Mesenchymal stem cell (in vitro differentiated cells and primary cell): ENCODE results near the gene ASPG.

ENCODE experiments used
- DNase-seq: peaks from one replicate; pipeline ENCODE4 v3.0.0-alpha.2; 2013
- H2AFZ ChIP-seq: one replicate; pipeline ENCODE4 v1.6.1; 2013; ENCODE audit warnings: low read depth, mild to moderate bottlenecking, control low read depth, inconsistent platforms, low read length, moderate library complexity
- H2AK5ac ChIP-seq: 2 replicates; pipeline ENCODE4 v1.6.1; 2013; ENCODE audit warnings: low read length, moderate library complexity, mild to moderate bottlenecking, inconsistent platforms; ENCODE audit not compliant: severe bottlenecking
- H2BK120ac ChIP-seq: one replicate; pipeline ENCODE4 v1.6.1; 2013; ENCODE audit warnings: low read depth, mild to moderate bottlenecking, inconsistent platforms, low read length, moderate library complexity
- H2BK12ac ChIP-seq, 2 experiments: one replicate each; pipeline ENCODE4 v1.6.1; 2013; ENCODE audit warnings: inconsistent platforms in 2 of 2, low read length in 2 of 2, mild to moderate bottlenecking in 2 of 2, moderate library complexity in 2 of 2, control low read depth in 1 of 2
- H2BK15ac ChIP-seq: one replicate; pipeline ENCODE4 v1.6.1; 2013; ENCODE audit warnings: mild to moderate bottlenecking, low read depth, inconsistent platforms; ENCODE audit not compliant: poor library complexity, severe bottlenecking
- H2BK5ac ChIP-seq: 2 replicates; pipeline ENCODE4 v1.6.1; 2013; ENCODE audit warnings: low read depth, mild to moderate bottlenecking, low read length, control low read depth, inconsistent platforms; ENCODE audit not compliant: poor library complexity, severe bottlenecking
- H3K14ac ChIP-seq, 2 experiments: one replicate each; pipeline ENCODE4 v1.6.1; 2013; ENCODE audit warnings: inconsistent platforms in 2 of 2, low read length in 2 of 2, control low read depth in 1 of 2, mild to moderate bottlenecking in 1 of 2, moderate library complexity in 1 of 2
- H3K18ac ChIP-seq, 2 experiments: one replicate each; pipeline ENCODE4 v1.6.1; 2013; ENCODE audit warnings: inconsistent platforms in 2 of 2, low read length in 2 of 2, control low read depth in 1 of 2, low read depth in 1 of 2, mild to moderate bottlenecking in 1 of 2
- H3K23ac ChIP-seq, 2 experiments: one replicate each; pipeline ENCODE4 v1.6.1; 2013; ENCODE audit warnings: inconsistent platforms in 2 of 2, low read length in 2 of 2, mild to moderate bottlenecking in 2 of 2, moderate library complexity in 2 of 2, control low read depth in 1 of 2
- H3K27ac ChIP-seq: 2 replicates; pipeline ENCODE4 v1.5.1; 2013; ENCODE audit warnings: mild to moderate bottlenecking, moderate library complexity, low read length, control low read depth, inconsistent platforms; ENCODE audit not compliant: poor library complexity, severe bottlenecking
- H3K27me3 ChIP-seq, 2 experiments: 2 replicates each; pipeline versions ENCODE4 v1.6.1 to v1.7.0; 2013; ENCODE audit warnings: low read length in 2 of 2, mild to moderate bottlenecking in 2 of 2, moderate library complexity in 2 of 2, control low read depth in 1 of 2, inconsistent platforms in 1 of 2; ENCODE audit not compliant: control insufficient read depth in 1 of 2, insufficient read depth in 1 of 2
- H3K36me3 ChIP-seq, 2 experiments: 2 replicates each; pipeline versions ENCODE4 v1.6.1 to v1.7.0; 2013; ENCODE audit warnings: low read length in 2 of 2, control low read depth in 1 of 2, inconsistent platforms in 1 of 2, low read depth in 1 of 2, mild to moderate bottlenecking in 1 of 2; ENCODE audit not compliant: insufficient read depth in 2 of 2, control insufficient read depth in 1 of 2
- H3K4ac ChIP-seq, 2 experiments: one replicate each; pipeline ENCODE4 v1.6.1; 2013; ENCODE audit warnings: inconsistent platforms in 2 of 2, low read length in 2 of 2, mild to moderate bottlenecking in 2 of 2, moderate library complexity in 2 of 2, control low read depth in 1 of 2, low read depth in 1 of 2
- H3K4me1 ChIP-seq: 2 replicates; pipeline ENCODE4 v1.6.1; 2013; ENCODE audit warnings: low read depth, low read length, control low read depth; ENCODE audit not compliant: control insufficient read depth, insufficient read depth
- H3K4me2 ChIP-seq: 2 replicates; pipeline ENCODE4 v1.6.1; 2013; ENCODE audit warnings: low read length, mild to moderate bottlenecking, inconsistent platforms; ENCODE audit not compliant: poor library complexity, severe bottlenecking
- H3K4me3 ChIP-seq, 2 experiments: 2 replicates each; pipeline versions ENCODE4 v1.5.1 to v1.7.0; 2013; ENCODE audit warnings: low read length in 2 of 2, mild to moderate bottlenecking in 2 of 2, control low read depth in 1 of 2, low read depth in 1 of 2; ENCODE audit not compliant: insufficient read depth in 1 of 2
- H3K79me1 ChIP-seq: replicated peaks from 2 replicates; pipeline ENCODE4 v1.6.1; 2013; ENCODE audit warnings: mild to moderate bottlenecking, control low read depth, low read length, inconsistent platforms; ENCODE audit not compliant: poor library complexity, severe bottlenecking
- H3K9ac ChIP-seq: 2 replicates; pipeline ENCODE4 v1.7.0; 2013; ENCODE audit warnings: mild to moderate bottlenecking, low read length, moderate library complexity
- H3K9me3 ChIP-seq: 2 replicates; pipeline ENCODE4 v1.7.0; 2013; ENCODE audit warnings: mild to moderate bottlenecking, low read length; ENCODE audit not compliant: control insufficient read depth
- H4K8ac ChIP-seq: one replicate; pipeline ENCODE4 v1.6.1; 2013; ENCODE audit warnings: inconsistent platforms, mild to moderate bottlenecking, low read length, moderate library complexity
- H4K91ac ChIP-seq: one replicate; pipeline ENCODE4 v1.6.1; 2013; ENCODE audit warnings: mild to moderate bottlenecking, low read length, inconsistent platforms
- WGBS: methylation state at CpG from one replicate; pipeline ENCODE4 v1.1.7; 2013; ENCODE audit warnings: mixed read lengths; 5-methylcytosine and 5-hydroxymethylcytosine counted together

Gene ASPG

DNA sequence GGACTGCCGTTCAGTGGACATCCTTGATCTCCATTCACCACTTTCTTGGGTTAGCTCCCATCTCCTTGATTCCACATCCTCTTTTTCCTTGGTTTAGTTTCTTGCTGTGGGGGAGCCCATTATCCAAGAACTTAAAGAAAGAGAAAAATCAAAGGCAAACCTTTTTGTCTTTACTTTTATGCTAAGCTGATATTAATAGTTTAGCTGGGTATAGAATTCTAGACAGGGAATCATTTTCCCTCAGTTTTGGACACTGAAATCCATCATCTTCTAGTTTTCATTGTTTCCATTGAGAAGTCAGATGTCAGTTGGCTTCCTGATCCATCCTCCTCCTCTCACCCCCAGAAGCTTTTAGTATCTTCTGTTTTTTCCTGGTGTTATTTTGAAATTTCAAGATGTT is 44.1 kb downstream of the ASPG start:
- H3K27me3 ChIP-seq = peaks cover 12 to 16% of the 10 kb centered on the region in 2 experiments
- no peak overlapping the region for H3K23ac ChIP-seq
- H2BK120ac ChIP-seq = no peak overlapping the region
- H2BK5ac ChIP-seq = no peak overlapping the region
- peaks cover 24% of the 10 kb centered on the region for H3K9me3 ChIP-seq
- no peak overlapping the region for H3K4ac ChIP-seq
- no peak overlapping the region for H3K27ac ChIP-seq
- H3K36me3 ChIP-seq = no peaks in the 10 kb centered on the region
- no peaks in the 10 kb centered on the region for H3K4me1 ChIP-seq
- H4K91ac ChIP-seq = no peak overlapping the region
- no peak for DNase-seq
- H3K9ac ChIP-seq = no peak overlapping the region
- H3K4me2 ChIP-seq = no peak overlapping the region
- WGBS = 100% methylated on average over 1 of the region's 1 CpG
- H2AK5ac ChIP-seq = no peak overlapping the region
- H2AFZ ChIP-seq = no peak overlapping the region
- H3K18ac ChIP-seq = no peak overlapping the region
- no peaks in the 10 kb centered on the region for H3K79me1 ChIP-seq
- H3K4me3 ChIP-seq = no peak overlapping the region
- H3K14ac ChIP-seq = no peak overlapping the region
- H2BK15ac ChIP-seq = no peak overlapping the region
- H2BK12ac ChIP-seq = no peak overlapping the region
- H4K8ac ChIP-seq = no peak overlapping the region

DNA sequence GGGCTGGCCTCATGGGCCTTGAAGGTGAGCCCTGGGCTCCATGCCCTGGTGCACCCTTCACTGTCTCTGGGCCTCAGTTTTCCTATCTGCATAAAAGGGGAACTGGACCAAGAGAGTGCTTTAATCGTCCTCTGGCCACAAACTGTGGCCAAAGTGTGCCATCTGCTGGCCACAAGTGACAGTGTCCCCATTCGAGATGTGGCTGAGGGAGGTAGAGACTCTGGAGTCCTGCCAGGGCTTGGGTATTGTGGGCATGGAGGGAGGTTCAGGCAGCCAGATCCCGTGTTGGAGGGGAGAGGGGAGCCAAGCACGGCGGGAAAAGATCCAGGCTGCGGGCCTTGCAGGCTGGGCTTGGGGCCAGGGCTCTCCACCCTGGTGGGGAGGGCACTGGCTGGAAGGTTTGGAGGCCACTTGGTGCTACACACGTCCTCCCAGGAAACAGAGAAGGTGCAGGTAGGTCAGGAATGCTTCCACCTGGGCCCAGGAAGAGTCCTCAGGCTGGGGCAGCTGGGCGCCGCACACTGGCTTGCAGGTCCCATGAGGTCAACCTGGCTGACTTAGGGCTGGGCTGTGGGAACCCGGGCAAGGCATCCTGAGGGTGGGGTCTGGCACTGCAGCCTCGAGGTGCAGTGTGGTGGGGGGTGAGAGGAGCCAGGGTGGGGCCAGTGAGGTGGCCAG is 45.6 kb downstream of the ASPG start:
- Histone ChIP-seq H3K27ac (no peak overlapping the region), H3K27me3 (peaks cover 26 to 30% of the 10 kb centered on the region in 2 experiments), H3K23ac (no peak overlapping the region), H2AK5ac (no peak overlapping the region), H2BK12ac (no peak overlapping the region), H2BK120ac (no peak overlapping the region), H3K9me3 (peaks cover 12% of the 10 kb centered on the region), H2BK15ac (no peak overlapping the region), H3K36me3 (peaks cover 0 to 4% of the 10 kb centered on the region in 2 experiments), H3K9ac (no peak overlapping the region), H3K4me3 (no peak overlapping the region), H2AFZ (no peak overlapping the region), H3K4me2 (no peak overlapping the region), H3K4me1 (peaks cover 5% of the 10 kb centered on the region), H4K8ac (no peak overlapping the region), H3K18ac (no peak overlapping the region), H4K91ac (no peak overlapping the region), H3K4ac (no peak overlapping the region), H2BK5ac (no peak overlapping the region), H3K14ac (no peak overlapping the region), H3K79me1 (no peaks in the 10 kb centered on the region)
- peak; percentile 18 for DNase-seq
- WGBS = 31% methylated on average over 11 of the region's 11 CpGs

DNA sequence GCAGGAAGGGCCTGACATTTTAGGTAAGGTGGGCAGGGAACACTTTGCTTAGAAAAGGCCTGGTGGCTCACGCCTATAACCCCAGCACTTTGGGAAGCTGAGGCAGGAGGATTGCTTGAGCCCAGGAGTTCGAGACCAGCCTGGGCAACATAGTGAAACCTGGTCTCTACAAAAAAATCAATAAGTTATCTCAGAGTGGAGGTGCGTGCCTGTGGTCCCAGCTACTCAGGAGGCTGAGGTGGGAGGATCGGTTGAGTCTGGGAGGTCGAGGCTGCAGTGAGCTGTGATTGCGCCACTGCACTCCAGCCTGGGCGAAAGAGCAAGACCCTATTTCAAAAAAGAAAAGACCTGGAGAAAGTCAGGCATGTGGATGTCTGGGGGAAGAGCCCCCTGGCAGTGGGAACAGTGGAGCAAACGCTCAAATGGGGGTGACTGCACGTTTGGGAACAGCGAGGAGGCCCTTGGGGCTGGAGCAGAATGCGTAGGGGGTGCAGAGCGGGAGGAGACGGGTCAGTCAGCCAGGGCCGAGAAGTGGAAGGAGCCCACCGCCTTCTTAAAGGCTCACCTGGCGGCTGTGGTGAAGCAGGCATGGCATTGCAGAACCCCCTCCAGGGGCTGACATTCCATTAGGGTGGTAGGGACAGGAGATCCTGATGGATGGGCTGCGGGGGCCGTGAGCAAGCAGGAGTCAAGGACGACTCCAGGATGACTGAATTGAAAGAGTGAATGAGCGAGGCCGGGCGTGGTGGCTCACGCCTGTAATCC is 46.6 kb downstream of the ASPG start:
- no peak overlapping the region for H3K27ac ChIP-seq
- H2BK12ac ChIP-seq = no peak overlapping the region
- no peak overlapping the region for H3K18ac ChIP-seq
- no peak overlapping the region for H2AK5ac ChIP-seq
- H3K4me3 ChIP-seq = no peak overlapping the region
- H2AFZ ChIP-seq = no peak overlapping the region
- 77% methylated on average over 23 of the region's 23 CpGs for WGBS
- H3K4me2 ChIP-seq = no peak overlapping the region
- no peak overlapping the region for H4K8ac ChIP-seq
- H3K4me1 ChIP-seq = peaks cover 12% of the 10 kb centered on the region
- no peak overlapping the region for H3K9ac ChIP-seq
- H3K79me1 ChIP-seq = no peaks in the 10 kb centered on the region
- DNase-seq = no peak
- H3K27me3 ChIP-seq = peaks cover 33 to 38% of the 10 kb centered on the region in 2 experiments
- H2BK120ac ChIP-seq = no peak overlapping the region
- H3K4ac ChIP-seq = no peak overlapping the region
- no peak overlapping the region for H4K91ac ChIP-seq
- no peak overlapping the region for H3K23ac ChIP-seq
- H2BK5ac ChIP-seq = no peak overlapping the region
- H3K9me3 ChIP-seq = peaks cover 8% of the 10 kb centered on the region
- peaks cover 0 to 4% of the 10 kb centered on the region in 2 experiments for H3K36me3 ChIP-seq
- H2BK15ac ChIP-seq = no peak overlapping the region
- H3K14ac ChIP-seq = no peak overlapping the region

GRCh38 chr14:104132981-104133380 is 47.5 kb downstream of the ASPG start:
- Histone ChIP-seq H2BK120ac (no peak overlapping the region), H3K27ac (no peak overlapping the region), H2BK12ac (no peak overlapping the region), H2AK5ac (no peak overlapping the region), H3K23ac (no peak overlapping the region), H3K4ac (no peak overlapping the region), H2AFZ (no peak overlapping the region), H3K4me3 (no peak overlapping the region), H3K18ac (no peak overlapping the region), H3K14ac (no peak overlapping the region), H4K8ac (no peak overlapping the region), H3K9ac (no peak overlapping the region), H3K4me2 (no peak overlapping the region), H2BK15ac (no peak overlapping the region), H3K27me3 (peaks cover 40 to 46% of the 10 kb centered on the region in 2 experiments), H3K9me3 (peaks cover 8% of the 10 kb centered on the region), H3K79me1 (no peaks in the 10 kb centered on the region), H3K4me1 (peaks cover 21% of the 10 kb centered on the region), H3K36me3 (peaks cover 0 to 4% of the 10 kb centered on the region in 2 experiments), H2BK5ac (no peak overlapping the region), H4K91ac (no peak overlapping the region)
- DNase-seq = no peak
- WGBS = 32% methylated on average over 5 of the region's 7 CpGs
